Renal cortex interstitium (tissue), 11 donors: ENCODE measurements around the gene SYCN. TPM values are rescaled to one million over a fixed set of nuclear protein-coding genes. Genes with fewer than 3 reads are reported as not detected.

Experiments
- DNase-seq, 11 donors: peaks; one replicate each; pipeline ENCODE4 v3.0.0-alpha.2; 2013; ENCODE audit warnings: low read depth in 9 of 11, low spot score in 4 of 11; ENCODE audit errors: extremely low read depth in 1 of 11
- polyA plus RNA-seq, 3 donors: library from polyadenylated mRNA; unstranded; fragments of 120-200 nt; gene quantifications; one replicate each; pipeline ENCODE4 v1.2.1, GENCODE V29; 2013; ENCODE audit not compliant: insufficient read length in 3 of 3

SYCN gene
- polyA plus RNA-seq, 3 donors, result not detected

DNA sequence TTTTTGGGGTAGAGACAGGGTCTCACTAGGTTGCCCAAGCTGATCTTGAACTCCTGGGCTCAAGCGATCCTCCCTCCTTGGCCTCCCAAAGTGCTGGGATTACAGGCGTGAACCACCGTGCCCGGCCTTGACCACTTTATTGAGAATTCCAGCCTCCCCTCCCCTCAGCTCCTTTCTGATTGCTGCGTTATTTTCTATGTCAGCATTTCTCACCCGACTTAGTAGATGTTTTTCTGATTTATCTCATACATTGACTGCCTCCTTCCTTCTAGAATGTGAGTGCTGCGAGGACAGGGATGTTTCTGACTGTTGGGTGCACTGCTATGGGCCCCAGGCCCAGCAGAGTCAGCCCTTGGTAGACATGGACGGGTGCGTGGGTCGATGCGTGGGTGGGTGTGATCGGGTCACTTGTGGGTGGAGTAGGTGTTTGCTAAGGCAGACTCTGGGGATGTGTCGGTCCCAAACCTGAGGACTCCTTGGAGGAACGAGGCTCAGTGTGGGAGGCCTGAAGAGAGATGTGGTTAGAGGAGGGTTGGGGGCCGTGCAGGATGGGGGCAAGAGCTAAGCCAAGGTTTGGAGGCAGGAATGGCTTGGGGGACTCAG, 41.5 kb downstream of the SYCN start:
- no peak for DNase-seq

DNA sequence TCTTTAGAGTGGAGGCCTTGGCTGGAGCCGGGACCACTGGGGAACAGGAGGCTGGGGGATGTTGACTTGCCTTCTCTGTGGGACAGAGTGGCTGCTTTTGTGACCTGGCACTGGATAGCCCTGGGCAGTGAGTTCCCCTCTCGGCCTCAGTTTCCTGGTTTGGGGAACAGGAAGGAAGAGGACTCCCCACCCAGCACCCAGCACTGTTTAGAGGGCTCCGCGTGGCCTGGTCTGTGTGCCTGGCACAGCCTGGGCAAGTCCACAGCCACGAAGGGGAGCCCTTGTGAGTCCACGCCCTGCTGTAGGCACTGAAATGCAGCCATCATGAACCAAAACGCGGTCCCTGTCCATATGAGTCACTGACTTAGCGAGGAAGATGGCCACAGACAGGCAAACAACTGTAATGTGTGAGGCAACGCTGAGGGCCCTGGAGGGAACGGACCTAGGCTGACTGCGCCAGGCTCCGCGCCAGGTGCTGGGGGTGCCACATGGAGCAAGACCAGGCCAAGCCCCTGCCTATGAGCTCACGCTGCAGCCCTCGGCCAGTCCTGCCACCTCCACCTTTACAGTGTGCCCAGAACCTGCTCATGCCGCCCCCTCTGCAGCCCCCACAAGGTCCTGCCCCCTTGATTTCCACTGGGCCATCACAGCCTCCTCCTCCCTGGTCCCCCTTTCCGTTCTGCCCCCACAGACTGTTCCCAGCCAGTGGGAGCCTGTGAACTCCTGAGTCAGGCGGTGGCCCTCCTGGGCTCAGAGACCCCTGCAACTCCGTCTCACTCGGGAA, 43.0 kb downstream of the SYCN start:
- no peak for DNase-seq

GRCh38 chr19:39160523-39160861, 43.6 kb downstream of the SYCN start:
- DNase-seq, result no peak

- no peak for DNase-seq
Measured at GRCh38 chr19:39158646-39159260, 45.3 kb downstream of the SYCN start.

DNA sequence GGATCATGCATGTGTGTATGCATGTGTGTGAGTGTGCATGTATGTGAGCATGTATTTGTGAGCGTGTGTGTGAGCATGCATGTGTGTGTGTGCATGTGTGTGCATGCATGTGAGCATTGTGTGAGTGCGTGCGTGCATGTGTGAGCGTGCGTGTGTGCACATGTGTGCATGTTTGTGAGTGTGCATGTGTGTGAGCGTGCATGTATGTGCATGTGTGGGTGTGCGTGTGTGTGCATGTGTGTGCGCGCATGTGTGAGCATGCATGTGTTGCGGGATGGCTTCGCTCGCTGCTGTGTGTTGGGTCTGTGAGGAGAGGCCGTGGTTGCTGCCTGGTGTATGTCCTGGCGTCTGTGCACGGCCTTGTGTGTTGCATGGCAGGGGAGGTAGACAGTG, 46.1 kb downstream of the SYCN start:
- DNase-seq, result no peak

- no peak for DNase-seq
Measured at GRCh38 chr19:39157275-39157996, 46.6 kb downstream of the SYCN start.

DNA sequence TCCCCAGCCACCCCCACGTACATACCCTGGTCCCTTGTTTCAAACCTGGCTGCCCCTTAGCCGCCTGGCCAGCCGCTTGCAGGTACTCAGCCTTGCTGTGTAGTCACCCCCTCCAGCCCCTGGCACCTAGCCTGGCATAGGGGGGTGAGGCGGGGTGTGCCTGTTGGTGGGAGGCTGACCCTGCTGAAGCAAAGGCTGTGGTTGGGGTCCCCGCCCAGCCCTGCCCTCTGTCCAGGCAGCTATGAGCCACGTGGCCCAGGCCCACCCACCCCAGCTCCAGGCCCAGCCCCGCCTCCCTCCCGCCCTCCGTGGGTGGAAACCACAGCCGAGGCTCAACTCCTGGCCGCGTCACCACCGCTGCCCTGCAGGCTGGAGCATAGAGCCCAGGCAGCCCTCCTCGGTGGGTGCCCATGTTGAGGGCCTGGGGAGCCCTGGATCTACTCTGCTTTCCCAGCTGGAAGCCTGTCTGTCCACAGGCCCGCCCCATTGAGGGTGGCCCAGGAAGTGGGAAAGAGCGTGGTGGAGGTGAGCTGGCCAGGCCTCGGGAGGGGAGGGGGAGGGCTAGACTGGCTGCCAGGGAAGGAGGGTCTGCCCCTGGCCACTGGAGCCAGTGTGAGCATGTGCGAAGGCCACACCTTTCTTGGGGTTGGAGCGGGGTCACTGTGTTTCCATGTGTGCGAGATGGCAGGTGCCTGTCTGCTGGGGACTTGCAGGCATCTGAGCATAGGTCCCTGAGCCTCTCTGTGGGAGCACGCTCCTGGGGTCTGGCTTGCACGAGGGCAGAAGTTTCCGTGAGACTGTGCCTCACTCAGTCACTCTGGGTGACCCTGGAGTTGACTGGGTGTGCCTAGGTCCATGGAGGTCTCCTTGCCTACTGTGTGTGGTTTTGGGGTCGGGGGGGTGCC, 47.5 kb downstream of the SYCN start:
- no peak for DNase-seq

- no peak for DNase-seq
Measured at GRCh38 chr19:39155741-39156140, 48.3 kb downstream of the SYCN start.

DNA sequence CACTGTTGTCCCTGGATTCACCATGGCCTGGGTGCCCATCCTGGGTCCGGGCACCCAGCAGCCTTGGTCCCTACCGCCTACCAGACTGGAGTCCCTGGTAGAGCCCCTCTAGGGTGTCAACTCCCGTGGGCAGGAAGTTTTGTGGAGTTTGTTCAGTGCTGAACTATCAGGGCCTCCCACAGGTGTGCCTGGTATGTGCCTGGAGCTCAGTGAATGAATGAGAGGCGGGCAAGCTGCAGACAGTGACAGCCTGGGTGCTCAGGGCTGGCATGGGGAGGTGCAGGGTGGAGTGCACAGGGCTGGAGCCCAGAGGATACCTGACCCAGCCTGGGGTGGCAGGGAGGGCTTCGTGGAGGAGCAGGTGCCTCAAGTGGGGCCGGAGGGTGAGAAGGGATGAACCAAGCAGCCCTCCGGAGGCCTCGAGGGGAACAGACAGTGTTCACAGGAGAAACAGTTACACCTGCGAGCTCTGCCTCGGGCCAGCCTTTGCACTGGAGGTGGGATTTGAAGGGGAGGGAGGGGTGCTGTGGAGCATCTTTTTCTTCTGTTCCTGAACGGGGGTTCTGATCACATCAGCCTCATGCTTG, 48.9 kb downstream of the SYCN start:
- DNase-seq, result no peak

DNA sequence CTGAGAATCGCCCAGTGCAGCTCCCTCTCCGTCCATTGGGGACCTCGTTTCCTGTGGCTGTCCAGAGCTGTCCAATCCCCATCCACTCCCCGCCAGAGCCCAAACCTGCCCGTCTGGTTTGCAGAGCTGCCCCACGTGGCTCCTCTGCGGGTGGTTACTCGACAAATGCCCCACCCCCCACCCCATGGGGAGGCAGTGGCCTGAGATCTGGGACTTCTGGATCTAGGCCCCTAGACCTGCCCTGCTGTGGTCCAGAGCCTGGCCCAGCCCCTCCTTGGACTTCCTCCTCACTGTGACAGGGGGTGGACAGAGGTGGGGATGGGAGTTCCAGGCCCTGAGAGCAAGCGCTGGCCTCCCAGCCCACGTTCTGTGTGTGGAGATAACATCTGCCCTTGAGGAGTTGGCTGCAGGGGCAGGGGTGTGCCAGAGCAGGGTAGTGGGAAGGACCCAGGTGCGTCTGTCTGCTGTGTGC, 49.4 kb downstream of the SYCN start:
- peak in 1 of 11 donors; percentile 39 for DNase-seq

- DNase-seq, result no peak
Measured at GRCh38 chr19:39154100-39154628, 49.9 kb downstream of the SYCN start.

Other genes with a start within 250 kb of the SYCN start
- gene FBXO17, start 228.5 kb downstream of the SYCN start, polyA plus RNA-seq, result 10 to 100 TPM; 69.5 to 93.4 (median 71.4) TPM
- gene FBXO27, start 171.7 kb downstream of the SYCN start, polyA plus RNA-seq, result 1 to 10 TPM; 7.1 to 8.7 (median 7.2) TPM
- gene ACP7, start 119.9 kb downstream of the SYCN start, polyA plus RNA-seq, result under 1 TPM; 0.20 to 0.72 (median 0.38) TPM
- gene PAK4, start 78.5 kb downstream of the SYCN start, polyA plus RNA-seq, result 10 to 100 TPM; 41.7 to 71.0 (median 65.6) TPM
- gene NCCRP1, start 7.3 kb downstream of the SYCN start, polyA plus RNA-seq, result 1 to 10 TPM; 1.3 to 4.5 (median 1.7) TPM
- gene IFNL3, start 40.7 kb upstream of the SYCN start, polyA plus RNA-seq, result not detected
- under 1 TPM in 1 of 3 donors, not detected in 2; 0.11 TPM for gene IFNL4, start 44.6 kb upstream of the SYCN start, polyA plus RNA-seq
- gene IFNL2, start 64.1 kb upstream of the SYCN start, polyA plus RNA-seq, result not detected
- gene IFNL1, start 92.1 kb upstream of the SYCN start, polyA plus RNA-seq, result not detected
- gene LRFN1, start 116.6 kb upstream of the SYCN start, polyA plus RNA-seq, result 1 to 10 TPM in 2 of 3 donors, under 1 TPM in 1; 0.92 to 2.8 (median 2.1) TPM
- 10 to 100 TPM; 16.3 to 32.9 (median 25.0) TPM for gene GMFG, start 131.8 kb upstream of the SYCN start, polyA plus RNA-seq
- 100 to 1,000 TPM in 2 of 3 donors, 10 to 100 TPM in 1; 92.7 to 145 (median 122) TPM for gene SAMD4B, start 138.2 kb upstream of the SYCN start, polyA plus RNA-seq
- 10 to 100 TPM; 67.2 to 70.8 (median 68.1) TPM for gene PAF1, start 186.8 kb upstream of the SYCN start, polyA plus RNA-seq
- gene MED29, start 187.1 kb upstream of the SYCN start, polyA plus RNA-seq, result 10 to 100 TPM; 38.9 to 46.7 (median 44.8) TPM
- 10 to 100 TPM; 29.0 to 60.1 (median 58.5) TPM for gene ZFP36, start 202.6 kb upstream of the SYCN start, polyA plus RNA-seq
- 100 to 1,000 TPM in 1 of 3 donors, 10 to 100 TPM in 2; 73.7 to 118 (median 96.8) TPM for gene PLEKHG2, start 208.4 kb upstream of the SYCN start, polyA plus RNA-seq
- gene RPS16, start 231.7 kb upstream of the SYCN start, polyA plus RNA-seq, result 1,000 to 10,000 TPM; 1,189 to 1,428 (median 1,311) TPM
- 100 to 1,000 TPM; 147 to 151 (median 147) TPM for gene SUPT5H, start 241.3 kb upstream of the SYCN start, polyA plus RNA-seq